SK-N-DZ (cell line): ENCODE data around the gene TMEM178A. TPM values are rescaled to one million over a fixed set of nuclear protein-coding genes. Genes with fewer than 3 reads are reported as not detected.
"Not testable (repeated sequence)": the region's sequence is repeated elsewhere in the genome, so short reads cannot be mapped to it uniquely, and the experiment has no call there.

ENCODE experiments used
- DNase-seq: peaks from one replicate; pipeline ENCODE4 v3.0.0-alpha.2; 2015; ENCODE audit warnings: low spot score
- polyA plus RNA-seq, 2 experiments: library from polyadenylated mRNA; depleted of rRNA; stranded (reverse); fragments of >200 nt; gene quantifications; 2 replicates each; pipeline ENCODE4 v1.2.3, GENCODE V29; 2014

The TMEM178A gene
- 5.9 and 6.7 TPM in 2 replicates for polyA plus RNA-seq (2014; cell fraction: cytosol; rRNA removed)
- polyA plus RNA-seq (2014; cell fraction: nucleus; rRNA removed) = 9.0 and 18.5 TPM in 2 replicates

DNA sequence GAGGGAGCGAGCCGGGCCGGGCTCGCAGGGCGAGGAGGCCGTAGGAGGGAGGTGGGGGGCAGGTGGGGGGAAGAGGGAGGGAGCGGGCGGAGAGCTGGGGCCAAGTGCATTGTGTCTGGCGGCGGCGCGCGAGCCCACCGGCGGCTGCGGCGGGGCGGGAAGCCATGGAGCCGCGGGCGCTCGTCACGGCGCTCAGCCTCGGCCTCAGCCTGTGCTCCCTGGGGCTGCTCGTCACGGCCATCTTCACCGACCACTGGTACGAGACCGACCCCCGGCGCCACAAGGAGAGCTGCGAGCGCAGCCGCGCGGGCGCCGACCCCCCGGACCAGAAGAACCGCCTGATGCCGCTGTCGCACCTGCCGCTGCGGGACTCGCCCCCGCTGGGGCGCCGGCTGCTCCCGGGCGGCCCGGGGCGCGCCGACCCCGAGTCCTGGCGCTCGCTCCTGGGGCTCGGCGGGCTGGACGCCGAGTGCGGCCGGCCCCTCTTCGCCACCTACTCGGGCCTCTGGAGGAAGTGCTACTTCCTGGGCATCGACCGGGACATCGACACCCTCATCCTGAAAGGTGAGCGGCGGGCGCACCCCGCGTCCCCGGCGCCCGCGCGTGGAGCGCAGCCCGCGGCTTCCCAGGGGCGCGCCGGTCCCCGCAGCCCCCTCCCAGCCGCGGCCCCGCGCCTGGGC lies at the start of gene TMEM178A:
Gene TMEM178A, plus strand, starts transcription at position 107 of the 680 bp plus-strand sequence. Its CDS starts 58 bp downstream, at position 165.
- DNase-seq = no peak

GRCh38 chr2:39618236-39618635 lies 47.5 kb upstream of the TMEM178A start:
- DNase-seq = no peak

DNA sequence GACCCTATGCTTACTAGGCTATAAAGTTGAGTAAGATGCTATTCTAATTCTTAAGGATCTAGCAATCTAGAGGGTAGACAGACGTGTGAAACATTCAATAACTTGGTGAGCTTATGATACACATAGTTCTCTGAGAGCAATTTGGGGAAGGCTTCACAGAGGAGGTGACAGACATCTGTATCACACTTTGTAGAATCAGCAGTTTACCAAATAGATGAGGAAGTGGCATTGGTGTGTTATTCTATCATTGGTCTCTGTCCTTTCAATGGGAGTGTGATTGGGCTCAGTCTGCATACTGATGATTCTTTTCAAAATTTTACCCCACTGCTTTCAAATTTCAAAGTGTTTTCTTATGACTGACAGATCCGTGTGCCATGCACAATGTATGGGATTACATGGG lies 47.0 kb upstream of the TMEM178A start:
- no peak for DNase-seq

DNA sequence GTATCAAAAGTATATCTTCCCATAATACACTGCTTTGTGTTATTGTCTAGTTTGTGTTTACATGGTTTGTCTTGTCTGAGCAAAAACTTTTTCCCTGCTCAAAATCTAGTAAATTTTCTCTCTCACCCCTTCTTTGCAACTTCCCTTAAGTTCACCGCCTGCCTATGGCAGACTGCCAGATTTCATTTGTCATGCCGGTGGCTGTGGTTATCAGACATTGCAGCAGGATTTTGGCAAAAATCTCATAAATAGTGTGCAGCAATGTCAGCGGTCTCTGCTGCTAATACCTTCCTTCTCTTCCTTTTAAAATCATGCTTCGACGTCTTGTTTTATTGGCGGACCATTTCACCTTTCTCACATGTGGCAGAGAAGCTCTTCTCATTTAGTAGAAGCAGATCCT lies 45.6 kb upstream of the TMEM178A start:
- no peak for DNase-seq

DNA sequence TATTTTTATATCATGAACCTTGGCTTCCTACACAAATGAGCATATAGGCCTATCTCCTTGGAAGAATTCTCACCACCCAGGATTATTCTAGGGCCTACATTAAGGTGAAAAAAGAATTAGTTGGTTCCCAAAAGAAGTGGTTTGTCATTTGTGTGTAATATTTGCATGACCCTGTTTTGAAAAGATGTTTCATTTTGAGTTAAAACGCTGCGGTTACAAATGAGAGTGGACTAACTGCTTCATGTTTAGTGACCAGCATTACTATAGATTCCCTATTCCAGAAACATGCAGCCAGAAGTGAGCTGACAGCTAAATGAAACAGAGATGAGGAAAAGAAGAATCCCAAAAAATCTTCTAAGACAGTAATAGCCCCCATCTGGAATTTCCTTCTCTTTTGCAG lies 44.1 kb upstream of the TMEM178A start:
- no peak for DNase-seq

DNA sequence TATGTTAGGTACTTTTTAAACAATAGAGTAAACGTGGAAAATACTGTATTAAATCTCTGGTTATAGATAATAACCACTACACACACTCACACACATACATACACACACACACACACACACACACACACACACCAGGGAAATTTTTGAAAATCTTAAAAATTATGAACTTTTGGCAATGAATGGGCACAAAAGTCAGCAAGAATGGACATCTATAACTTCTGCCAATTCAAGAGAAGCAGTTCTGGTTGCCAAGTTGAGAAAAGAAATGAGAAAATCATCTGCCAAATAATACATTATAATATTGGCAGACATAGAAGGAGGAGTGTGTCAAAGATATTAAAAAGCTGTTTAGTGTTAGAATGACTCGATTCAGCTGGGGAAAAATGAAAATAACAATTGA lies 42.9 kb upstream of the TMEM178A start:
- DNase-seq = no peak

DNA sequence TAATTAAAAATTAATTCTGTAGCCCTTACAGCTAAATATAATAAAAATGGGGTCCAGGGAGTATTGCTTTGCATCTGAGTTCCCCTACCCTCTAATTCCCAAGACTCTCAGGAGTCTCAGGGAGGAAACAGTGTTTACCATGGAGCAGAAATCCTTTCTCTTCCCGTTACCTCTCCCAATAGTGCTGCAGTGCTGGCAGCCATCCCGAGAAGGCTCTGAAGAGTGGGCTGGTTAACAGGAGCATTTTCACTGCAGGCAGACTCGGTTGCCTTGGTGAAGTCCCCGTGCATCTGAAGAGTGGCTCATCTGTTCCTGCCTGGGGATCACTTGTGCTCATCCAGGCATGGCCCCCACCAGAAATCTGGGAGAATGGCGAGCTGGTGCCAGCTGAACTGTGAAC lies 41.8 kb upstream of the TMEM178A start:
- no peak for DNase-seq

DNA sequence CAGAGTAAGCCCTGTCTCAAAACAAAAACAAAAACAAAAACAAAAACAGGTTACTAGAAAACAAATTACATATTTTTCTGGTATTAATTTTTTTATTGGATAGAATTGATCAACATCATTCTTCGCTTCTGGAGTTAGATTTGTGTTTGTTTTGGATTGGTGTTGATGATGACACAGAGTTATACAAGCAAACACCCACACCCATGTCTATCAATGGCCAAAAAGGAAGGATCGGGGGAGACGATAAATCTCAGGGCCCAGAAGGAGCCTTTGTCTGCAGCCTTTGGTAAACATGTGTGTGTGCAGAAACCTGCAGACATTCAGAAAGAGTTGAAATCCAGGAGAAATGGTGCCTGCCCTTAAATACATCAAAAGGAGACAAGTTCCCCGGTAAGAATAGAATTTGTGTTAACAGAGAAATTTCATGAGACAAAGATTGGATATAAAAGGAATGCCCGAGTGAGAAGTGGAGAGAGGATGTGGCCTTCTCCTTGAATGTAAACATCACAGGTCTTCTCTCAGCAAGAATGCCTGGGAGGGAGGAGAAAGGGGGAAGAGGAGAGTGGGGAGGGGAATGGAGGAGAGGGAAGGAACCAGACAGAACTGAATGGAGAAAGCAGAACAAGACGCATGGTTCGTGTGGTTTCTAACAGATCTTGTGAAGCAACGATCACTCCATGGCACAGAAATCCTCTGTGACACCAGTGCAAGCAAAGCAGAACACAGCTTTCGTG lies 40.4 kb upstream of the TMEM178A start:
- DNase-seq = no peak

GRCh38 chr2:39625927-39626270 lies 39.8 kb upstream of the TMEM178A start:
- DNase-seq = no peak

DNA sequence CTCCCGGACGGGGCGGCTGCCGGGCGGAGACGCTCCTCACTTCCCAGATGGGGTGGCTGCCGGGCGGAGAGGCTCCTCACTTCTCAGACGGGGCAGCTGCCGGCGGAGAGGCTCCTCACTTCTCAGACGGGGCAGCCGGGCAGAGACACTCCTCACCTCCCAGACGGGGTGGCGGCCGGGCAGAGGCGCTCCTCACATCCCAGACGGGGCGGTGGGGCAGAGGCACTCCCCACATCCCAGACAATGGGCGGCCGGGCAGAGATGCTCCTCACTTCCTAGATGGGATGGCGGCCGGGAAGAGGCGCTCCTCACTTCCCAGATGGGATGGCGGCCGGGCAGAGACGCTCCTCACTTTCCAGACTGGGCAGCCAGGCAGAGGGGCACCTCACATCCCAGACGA lies 37.4 kb upstream of the TMEM178A start:
- not testable (repeated sequence) for DNase-seq

- no peak for DNase-seq
Measured at GRCh38 chr2:39629646-39630045, 36.1 kb upstream of the TMEM178A start.

- DNase-seq = no peak
Measured at GRCh38 chr2:39631256-39631655, 34.5 kb upstream of the TMEM178A start.

DNA sequence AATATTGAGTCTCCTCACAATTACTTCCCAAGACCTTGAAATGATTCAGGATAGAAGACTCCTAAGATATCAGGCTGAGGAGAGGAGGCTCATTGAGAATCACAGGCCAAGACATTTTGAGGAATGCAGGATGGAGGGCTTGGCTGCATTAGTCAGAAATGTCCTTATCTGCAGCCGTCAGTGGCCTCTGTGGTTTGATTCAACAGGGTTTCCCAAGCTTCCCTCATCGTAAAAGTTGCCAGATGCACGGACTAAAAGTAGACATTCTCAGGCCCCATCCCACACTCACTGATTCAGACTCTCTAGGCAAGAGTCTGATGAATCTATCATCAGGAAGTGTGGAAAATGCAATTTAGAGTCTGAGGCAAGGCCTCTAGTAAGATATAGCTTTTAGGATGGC lies 34.0 kb upstream of the TMEM178A start:
- no peak for DNase-seq

DNA sequence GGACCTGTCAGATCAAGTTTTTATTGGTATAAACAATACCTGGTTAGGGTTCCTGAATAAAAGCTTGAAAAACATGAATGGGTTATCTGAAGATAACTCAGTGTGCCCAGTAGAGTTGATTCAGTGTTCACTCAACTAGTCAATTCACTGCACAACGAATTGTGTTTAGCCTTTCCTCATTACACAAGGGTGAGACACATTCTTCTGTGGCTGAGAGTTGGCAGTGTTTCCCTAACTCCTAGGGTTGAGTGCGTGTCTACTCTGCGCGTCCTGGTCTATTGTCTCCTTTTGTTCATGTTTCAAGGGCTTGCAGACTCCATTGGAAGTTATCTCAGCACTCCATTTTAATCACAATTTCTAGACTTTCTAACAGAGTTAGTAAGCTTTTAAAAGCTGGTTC lies 32.8 kb upstream of the TMEM178A start:
- no peak for DNase-seq

- no peak for DNase-seq
Measured at GRCh38 chr2:39636306-39636705, 29.4 kb upstream of the TMEM178A start.

DNA sequence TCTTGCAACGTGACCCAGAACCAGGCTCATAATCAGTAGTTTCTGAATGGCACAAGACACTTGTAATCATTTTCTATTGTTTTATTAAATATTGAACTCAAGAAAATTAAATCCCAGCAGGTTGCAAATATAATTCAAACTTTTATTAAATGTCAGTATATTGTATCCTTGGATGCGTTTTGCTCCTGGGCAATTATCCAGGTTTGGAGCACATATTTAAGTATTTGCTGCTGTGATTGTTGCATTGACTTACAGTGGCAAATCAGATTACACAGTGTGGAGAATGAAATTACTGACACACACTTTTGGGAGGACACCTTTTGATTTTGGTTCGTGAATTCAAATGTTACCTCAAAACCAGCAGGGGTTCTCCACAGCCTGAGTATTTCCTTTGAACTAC lies 27.1 kb upstream of the TMEM178A start:
- DNase-seq = no peak

- DNase-seq = no peak
Measured at GRCh38 chr2:39640107-39640506, 25.6 kb upstream of the TMEM178A start.

DNA sequence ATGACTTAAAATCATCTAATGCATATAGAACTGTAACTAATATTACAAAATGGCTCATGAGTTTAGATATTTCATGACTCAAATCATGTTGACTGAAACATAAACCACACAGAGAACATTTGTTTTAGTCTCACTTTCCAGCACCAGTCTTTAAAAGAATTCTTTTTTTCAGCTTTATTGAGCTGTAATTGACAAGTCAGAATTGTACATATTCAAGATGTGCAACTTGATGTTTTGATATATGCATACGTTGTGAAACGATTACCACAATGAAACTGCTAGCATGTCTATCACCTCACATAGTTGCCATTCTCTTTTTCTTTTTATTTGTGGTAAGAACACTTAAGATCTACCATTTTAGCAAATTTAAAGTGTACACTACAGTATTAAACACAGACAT lies 25.0 kb upstream of the TMEM178A start:
- DNase-seq = no peak

GRCh38 chr2:39641635-39642034 lies 24.1 kb upstream of the TMEM178A start:
- DNase-seq = no peak

DNA sequence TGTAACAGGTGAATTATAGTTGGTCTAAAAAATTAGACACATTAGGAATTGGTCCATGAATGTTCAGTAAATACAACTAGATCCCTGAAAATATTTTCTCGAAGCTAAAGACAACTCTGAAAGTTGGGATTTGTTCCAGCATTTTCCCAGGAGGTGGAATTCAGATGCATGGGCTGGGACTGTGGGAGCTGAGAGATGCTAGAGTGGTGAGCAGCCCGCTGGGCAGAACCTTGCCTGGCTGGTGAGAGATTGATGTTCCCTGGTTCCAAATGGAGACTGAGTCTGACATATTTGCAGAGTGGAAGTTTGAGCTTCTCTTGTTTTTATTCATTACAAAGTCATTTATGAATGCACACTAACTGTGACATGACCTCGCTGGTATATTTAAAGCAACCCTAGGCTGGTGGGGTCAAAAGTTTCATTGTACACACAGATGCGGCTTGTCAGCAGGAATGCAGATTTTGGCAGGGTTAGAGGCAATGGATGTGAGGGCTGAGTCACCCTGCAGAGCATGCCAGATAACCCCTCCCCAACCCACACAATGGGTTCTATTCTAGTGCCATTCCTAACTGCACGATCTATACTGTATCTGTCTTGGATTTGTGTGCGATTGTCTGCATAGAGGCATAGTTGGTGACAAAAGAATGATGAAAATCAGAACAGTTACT lies 23.5 kb upstream of the TMEM178A start:
- no peak for DNase-seq

GRCh38 chr2:39645826-39646225 lies 19.9 kb upstream of the TMEM178A start:
- DNase-seq = no peak

- DNase-seq = no peak
Measured at GRCh38 chr2:39646267-39646666, 19.4 kb upstream of the TMEM178A start.
